H1 (cell line): ENCODE measurements around the gene PELI2. TPM values are rescaled to one million over a fixed set of nuclear protein-coding genes. Genes with fewer than 3 reads are reported as not detected.

Source experiments
- CTCF ChIA-PET: fragments of 300-600 bp; sonication (Branson Sonifier 250); formaldehyde crosslinking; loops from one replicate; lab custom pipeline; 2021; ENCODE audit not compliant: partially characterized antibody; lab: Charles Lee
- POLR2A ChIA-PET: fragments of 300-600 bp; sonication (Branson Sonifier 250); formaldehyde crosslinking; loops from one replicate; lab custom pipeline; 2021; ENCODE audit warnings: inconsistent platforms; ENCODE audit not compliant: partially characterized antibody; lab: Charles Lee
- DNase-seq, 2 experiments: peaks; one replicate each; pipeline versions ENCODE4 v3.0.0 to v3.0.0-alpha.2; 2010 to 2022; ENCODE audit warnings: low spot score in 2 of 2, low read depth in 1 of 2, mixed read lengths in 1 of 2
- FAIRE-seq: peaks from 2 replicates; lab custom pipeline; 2011; peaks lifted over from hg19 to GRCh38; lab: Jason Lieb, UNC
- H2AFZ ChIP-seq: 2 replicates; pipeline ENCODE4 v1.8.1; 2012; ENCODE audit warnings: low read length, inconsistent platforms
- H2AK5ac ChIP-seq: 2 replicates; pipeline ENCODE4 v1.6.1; 2013; ENCODE audit warnings: low read depth, low read length
- H2BK120ac ChIP-seq: replicated peaks from 2 replicates; pipeline ENCODE3; 2013; ENCODE audit warnings: low read depth, low read length, inconsistent platforms
- H2BK12ac ChIP-seq: 2 replicates; pipeline ENCODE4 v1.6.1; 2013; ENCODE audit warnings: low read depth, low read length
- H2BK15ac ChIP-seq: 2 replicates; pipeline ENCODE4 v1.6.1; 2013; ENCODE audit warnings: low read length
- H2BK20ac ChIP-seq: 2 replicates; pipeline ENCODE4 v1.6.1; 2013; ENCODE audit warnings: low read length
- H2BK5ac ChIP-seq: 2 replicates; pipeline ENCODE4 v1.6.1; 2013; ENCODE audit warnings: low read depth, low read length
- H3K14ac ChIP-seq: 2 replicates; pipeline ENCODE4 v1.6.1; 2013; ENCODE audit warnings: inconsistent platforms; ENCODE audit not compliant: insufficient read length
- H3K18ac ChIP-seq: 2 replicates; pipeline ENCODE4 v1.6.1; 2013; ENCODE audit warnings: low read length; ENCODE audit errors: extremely low read depth
- H3K23ac ChIP-seq: 2 replicates; pipeline ENCODE4 v1.6.1; 2013; ENCODE audit warnings: inconsistent platforms; ENCODE audit not compliant: insufficient read length
- H3K23me2 ChIP-seq: 2 replicates; pipeline ENCODE4 v1.6.1; 2013; ENCODE audit warnings: low read depth, low read length
- H3K27ac ChIP-seq: 2 replicates; pipeline ENCODE4 v1.6.1; 2011; ENCODE audit warnings: low read depth, low read length, inconsistent platforms
- H3K27me3 ChIP-seq, 4 experiments: replicated peaks in 1 of 4; 1 replicate in 1 of 4; 2 replicates in 3 of 4; pipeline versions ENCODE4 v1.6.1 to v1.8.1; 2011 to 2013; ENCODE audit warnings: low read length in 3 of 4, mild to moderate bottlenecking in 3 of 4, inconsistent platforms in 2 of 4, mixed read lengths in 2 of 4, moderate library complexity in 1 of 4; ENCODE audit not compliant: control insufficient read depth in 3 of 4, insufficient read depth in 3 of 4; ENCODE audit errors: extremely low read depth in 1 of 4
- H3K36me3 ChIP-seq, 4 experiments: 2 replicates each; pipeline versions ENCODE4 v1.6.1 to v1.8.1; 2011 to 2013; ENCODE audit warnings: mild to moderate bottlenecking in 4 of 4, low read length in 3 of 4, moderate library complexity in 2 of 4, control low read depth in 1 of 4, inconsistent platforms in 1 of 4; ENCODE audit not compliant: insufficient read depth in 4 of 4, control insufficient read depth in 2 of 4
- H3K4ac ChIP-seq: replicated peaks from 2 replicates; pipeline ENCODE3; 2013; ENCODE audit warnings: low read length, low read depth, mixed read lengths, inconsistent platforms; ENCODE audit not compliant: insufficient read length
- H3K4me1 ChIP-seq, 4 experiments: replicated peaks in 1 of 4; 1 replicate in 1 of 4; 2 replicates in 3 of 4; pipeline versions ENCODE4 v1.6.1 to v1.8.1; 2011 to 2013; ENCODE audit warnings: low read length in 3 of 4, inconsistent platforms in 2 of 4, mixed read lengths in 1 of 4; ENCODE audit not compliant: insufficient read depth in 4 of 4, control insufficient read depth in 3 of 4
- H3K4me2 ChIP-seq, 2 experiments: 2 replicates each; pipeline versions ENCODE4 v1.6.1 to v1.8.1; 2011 to 2013; ENCODE audit warnings: low read depth in 2 of 2, low read length in 2 of 2, control low read depth in 1 of 2, inconsistent platforms in 1 of 2, mild to moderate bottlenecking in 1 of 2; ENCODE audit not compliant: insufficient read depth in 1 of 2
- H3K4me3 ChIP-seq, 4 experiments: fragments of 200-600, 300-600 bp in 1 of 4; sonication (generic), shearing (Covaris generic), sonication (Bioruptor Twin) in 1 of 4; 2 replicates each; pipeline versions ENCODE4 v1.5.1 to v1.8.1; 2011 to 2016; ENCODE audit warnings: low read length in 4 of 4, low read depth in 3 of 4, control low read depth in 2 of 4, inconsistent platforms in 2 of 4, mild to moderate bottlenecking in 2 of 4, mixed read lengths in 1 of 4, moderate library complexity in 1 of 4; ENCODE audit not compliant: insufficient read depth in 2 of 4; ENCODE audit errors: extremely low read depth in 1 of 4
- H3K56ac ChIP-seq: replicated peaks from 2 replicates; pipeline ENCODE3; 2013; ENCODE audit warnings: low read depth, mild to moderate bottlenecking, mixed read lengths, low read length, inconsistent platforms; ENCODE audit not compliant: insufficient read length
- H3K79me1 ChIP-seq: 2 replicates; pipeline ENCODE4 v1.6.1; 2013; ENCODE audit warnings: low read depth, low read length, control low read depth
- H3K79me2 ChIP-seq, 2 experiments: 2 replicates each; pipeline versions ENCODE4 v1.6.1 to v1.8.1; 2012 to 2013; ENCODE audit warnings: low read length in 2 of 2, mild to moderate bottlenecking in 2 of 2, inconsistent platforms in 1 of 2; ENCODE audit not compliant: insufficient read depth in 2 of 2, control insufficient read depth in 1 of 2
- H3K9ac ChIP-seq, 4 experiments: replicated peaks in 1 of 4; 1 replicate in 1 of 4; 2 replicates in 3 of 4; pipeline versions ENCODE4 v1.6.1 to v1.8.1; 2011 to 2013; ENCODE audit warnings: low read depth in 3 of 4, low read length in 3 of 4, control low read depth in 2 of 4, mild to moderate bottlenecking in 2 of 4, moderate library complexity in 2 of 4, inconsistent platforms in 1 of 4; ENCODE audit errors: extremely low read depth in 1 of 4
- H3K9me3 ChIP-seq, 2 experiments: 2 replicates each; pipeline versions ENCODE4 v1.6.1 to v1.8.1; 2012 to 2013; ENCODE audit warnings: mild to moderate bottlenecking in 2 of 2, moderate library complexity in 2 of 2, control low read depth in 1 of 2, inconsistent platforms in 1 of 2, low read depth in 1 of 2, low read length in 1 of 2, mixed read lengths in 1 of 2; ENCODE audit not compliant: insufficient read depth in 2 of 2
- H4K20me1 ChIP-seq, 2 experiments: replicated peaks in 1 of 2; 2 replicates each; pipeline versions ENCODE3 to v1.8.1; 2011 to 2013; ENCODE audit warnings: inconsistent platforms in 2 of 2, low read length in 2 of 2, mild to moderate bottlenecking in 1 of 2; ENCODE audit not compliant: insufficient read depth in 2 of 2, control insufficient read depth in 1 of 2
- H4K5ac ChIP-seq: 2 replicates; pipeline ENCODE4 v1.6.1; 2013; ENCODE audit warnings: low read length, low read depth, mixed read lengths, inconsistent platforms; ENCODE audit not compliant: insufficient read length
- H4K8ac ChIP-seq: 2 replicates; pipeline ENCODE4 v1.8.0; 2013; ENCODE audit warnings: mild to moderate bottlenecking, moderate library complexity, low read length, inconsistent platforms; ENCODE audit not compliant: insufficient read depth; ENCODE audit errors: extremely low read depth
- H4K91ac ChIP-seq: replicated peaks from 2 replicates; pipeline ENCODE3; 2013; ENCODE audit warnings: low read length, mixed read lengths, inconsistent platforms; ENCODE audit not compliant: insufficient read length
- BCL11A ChIP-seq, 2 experiments: IDR thresholded peaks; one replicate each; pipeline ENCODE4 v1.6.1; 2011; ENCODE audit warnings: low read depth in 2 of 2, low read length in 2 of 2, mild to moderate bottlenecking in 2 of 2
- BRCA1 ChIP-seq: IDR thresholded peaks from 2 replicates; pipeline ENCODE4 v1.6.1; 2012; ENCODE audit warnings: low read depth, low read length, improper control_type of control experiment
- CBX8 ChIP-seq: fragments of 300-800, 300-1000 bp; sonication (generic); IDR thresholded peaks from 2 replicates; pipeline ENCODE4 v1.7.1; 2016; ENCODE audit warnings: low read depth, low read length, borderline replicate concordance
- CEBPB ChIP-seq: IDR thresholded peaks from 2 replicates; pipeline ENCODE4 v1.6.1; 2012; ENCODE audit warnings: low read depth, low read length
- EZH2 ChIP-seq: fragments of 200-600 bp; sonication (generic); IDR thresholded peaks from 2 replicates; pipeline ENCODE4 v1.7.1; 2012; ENCODE audit warnings: low read depth, mild to moderate bottlenecking, moderate library complexity, low read length, inconsistent platforms; ENCODE audit not compliant: severe bottlenecking
- GABPA ChIP-seq: IDR thresholded peaks from 2 replicates; pipeline ENCODE4 v1.6.1; 2011; ENCODE audit warnings: mild to moderate bottlenecking, low read length, moderate library complexity, borderline replicate concordance; ENCODE audit not compliant: insufficient read depth
- POLR2AphosphoS5 ChIP-seq: IDR thresholded peaks from 2 replicates; pipeline ENCODE4 v1.6.1; 2011; ENCODE audit warnings: low read depth, low read length
- RAD21 ChIP-seq, 2 experiments: IDR thresholded peaks in 1 of 2; conservative IDR thresholded peaks in 1 of 2; 2 replicates each; pipeline ENCODE4 v1.6.1; 2011; ENCODE audit warnings: low read depth in 2 of 2, low read length in 2 of 2, improper control_type of control experiment in 1 of 2, inconsistent platforms in 1 of 2, mild to moderate bottlenecking in 1 of 2, moderate library complexity in 1 of 2
- RNF2 ChIP-seq: fragments of 200-900, 300-1000 bp; sonication (generic); IDR thresholded peaks from 2 replicates; pipeline ENCODE4 v1.7.1; 2016; ENCODE audit warnings: borderline replicate concordance, low read depth, mild to moderate bottlenecking, antibody characterized with exemption, low read length; ENCODE audit not compliant: poor library complexity, severe bottlenecking; ENCODE audit errors: missing control alignments
- SAP30 ChIP-seq: fragments of 300-600 bp; sonication (generic); IDR thresholded peaks from 2 replicates; pipeline ENCODE4 v1.7.1; 2012; ENCODE audit warnings: low read length, moderate library complexity, mild to moderate bottlenecking, inconsistent platforms; ENCODE audit not compliant: insufficient read depth, insufficient replicate concordance
- SRF ChIP-seq: IDR thresholded peaks from 2 replicates; pipeline ENCODE4 v1.6.1; 2011; ENCODE audit warnings: mild to moderate bottlenecking, low read depth, low read length, moderate library complexity
- TAF1 ChIP-seq: IDR thresholded peaks from 2 replicates; pipeline ENCODE4 v1.6.1; 2011; ENCODE audit warnings: mild to moderate bottlenecking, low read depth, low read length
- TEAD4 ChIP-seq: IDR thresholded peaks from 2 replicates; pipeline ENCODE4 v1.6.1; 2012; ENCODE audit warnings: low read depth, low read length, inconsistent platforms, mixed read lengths
- ZNF274 ChIP-seq: IDR thresholded peaks from 2 replicates; pipeline ENCODE4 v1.7.0; 2012; ENCODE audit warnings: low read length, borderline replicate concordance; ENCODE audit errors: extremely low read depth
- WGBS, 2 experiments: shearing (Covaris generic) in 1 of 2; methylation state at CpG; one replicate each; pipeline versions ENCODE4 v1.1.6 to v1.1.7; 2013 to 2015; ENCODE audit warnings: low lambda C conversion rate in 2 of 2, mixed read lengths in 2 of 2, inconsistent platforms in 1 of 2, low coverage in 1 of 2, missing lambda C conversion rate in 1 of 2; ENCODE audit not compliant: insufficient replicate concordance in 2 of 2, insufficient coverage in 1 of 2, insufficient read length in 1 of 2; ENCODE audit errors: extremely low coverage in 1 of 2, missing lambda C conversion rate in 1 of 2; 5-methylcytosine and 5-hydroxymethylcytosine counted together
- polyA plus RNA-seq, 7 experiments: library from polyadenylated mRNA; depleted of rRNA in 3 of 7; stranded (reverse) in 5 of 7; unstranded in 2 of 7; fragments of >200 nt in 5 of 7; fragments of 200-250 nt in 2 of 7; gene quantifications; 1 replicate in 5 of 7; 2 replicates in 1 of 7; 4 replicates in 1 of 7; pipeline versions ENCODE4 v1.2.1 to v1.2.3, GENCODE V29; 2011 to 2013; ENCODE audit warnings: missing spikeins in 2 of 7, mixed read lengths in 2 of 7
- total RNA-seq: library from RNA; stranded (reverse); fragmentation: NEBNext Ultra II Directional; extraction: Animal tissue kit (Norgen Biotek cat#: 25700); gene quantifications from 2 replicates; pipeline ENCODE4 v1.2.1, GENCODE V29; 2021

PELI2 gene
- total and polyA plus RNA-seq, 2 of the 8 experiments (the other 6 are each of a cell fraction or from before 2014, with no cell fraction given): 14.6 to 25.7 TPM

DNA sequence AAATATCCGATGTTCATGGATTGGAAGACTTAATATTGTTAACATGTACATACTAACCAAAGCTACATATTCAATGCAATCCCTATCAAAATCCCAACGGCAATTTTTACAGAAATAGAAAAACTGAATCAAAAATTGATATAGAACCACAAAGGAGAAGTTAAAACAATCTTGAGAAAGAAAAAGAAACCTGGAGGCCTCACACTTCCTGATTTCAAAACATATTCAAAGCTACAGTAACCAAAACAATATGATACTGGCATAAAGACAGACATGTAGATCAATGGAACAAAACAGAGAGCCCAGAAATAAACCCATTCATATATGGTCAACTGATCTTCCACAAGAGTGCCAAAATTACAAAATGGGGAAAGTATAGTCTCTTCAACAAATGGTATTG, 5.4 kb upstream of the PELI2 start:
- H4K8ac ChIP-seq: no peak overlapping the region
- no peak overlapping the region for H3K23ac ChIP-seq
- no peak overlapping the region for H2BK120ac ChIP-seq
- POLR2A ChIA-PET: no interaction called here
- H3K4ac ChIP-seq: no peak overlapping the region
- H2BK20ac ChIP-seq: no peak overlapping the region
- H2AFZ ChIP-seq: no peak overlapping the region
- H3K23me2 ChIP-seq: no peaks in the 10 kb centered on the region; the same call in 1 of the 2 replicates
- H3K27me3 ChIP-seq: no peaks in the 10 kb centered on the region
- no peak overlapping the region for H3K9ac ChIP-seq
- no peak overlapping the region for H2BK12ac ChIP-seq
- H3K36me3 ChIP-seq: no peaks in the 10 kb centered on the region
- no peak overlapping the region for H3K27ac ChIP-seq
- CTCF ChIA-PET: interaction anchor here (1.6 kb wide), 1 partner anchor 379 kb away, joined by 4 read pairs; no protein-coding TSS in a partner anchor
- no peak overlapping the region for H4K91ac ChIP-seq
- H3K4me2 ChIP-seq: no peak overlapping the region
- no peak overlapping the region for H2BK5ac ChIP-seq
- H3K79me2 ChIP-seq: no peaks in the 10 kb centered on the region
- H3K4me1 ChIP-seq: peaks cover 2 to 7% (median 3%) of the 10 kb centered on the region in 4 experiments; a peak in 6 of 7 replicates
- no peaks in the 10 kb centered on the region for H4K20me1 ChIP-seq
- H4K5ac ChIP-seq: no peak overlapping the region
- H3K56ac ChIP-seq: no peak overlapping the region
- H3K79me1 ChIP-seq: no peaks in the 10 kb centered on the region
- no peak overlapping the region for H3K4me3 ChIP-seq
- WGBS, 2 experiments: 85% methylated on average over 2 of the region's 2 CpGs; no CpG with 5 or more reads in 1 of the 2 experiments
- no peak for FAIRE-seq
- H3K9me3 ChIP-seq: no peaks in the 10 kb centered on the region
- H2AK5ac ChIP-seq: no peak overlapping the region
- DNase-seq: no peak
- no peak overlapping the region for H3K18ac ChIP-seq
- no peak overlapping the region for H2BK15ac ChIP-seq
- H3K14ac ChIP-seq: no peak overlapping the region
- TF ChIP-seq BCL11A (IDR thresholded peaks at IDR 0.05; ENCODE audit: low read depth in 2 of 2, low read length in 2 of 2): no peak
- TF ChIP-seq RAD21 (IDR thresholded peaks at IDR 0.05 in 1 of 2, conservative IDR thresholded peaks at IDR 0.05 in 1 of 2; ENCODE audit: low read depth in 2 of 2, low read length in 2 of 2): no peak
- no peak for TF ChIP-seq EZH2
- no peak for TF ChIP-seq TEAD4
- TF ChIP-seq TAF1: no peak
- TF ChIP-seq BRCA1: no peak
- TF ChIP-seq CEBPB: no peak
- TF ChIP-seq GABPA: no peak
- no peak for TF ChIP-seq SRF
- no peak for TF ChIP-seq ZNF274
- no peak for TF ChIP-seq SAP30
- TF ChIP-seq RNF2: no peak
- no peak for TF ChIP-seq POLR2AphosphoS5
- no peak for TF ChIP-seq CBX8
